ENCODE measurements around the gene TAF4.

DNA sequence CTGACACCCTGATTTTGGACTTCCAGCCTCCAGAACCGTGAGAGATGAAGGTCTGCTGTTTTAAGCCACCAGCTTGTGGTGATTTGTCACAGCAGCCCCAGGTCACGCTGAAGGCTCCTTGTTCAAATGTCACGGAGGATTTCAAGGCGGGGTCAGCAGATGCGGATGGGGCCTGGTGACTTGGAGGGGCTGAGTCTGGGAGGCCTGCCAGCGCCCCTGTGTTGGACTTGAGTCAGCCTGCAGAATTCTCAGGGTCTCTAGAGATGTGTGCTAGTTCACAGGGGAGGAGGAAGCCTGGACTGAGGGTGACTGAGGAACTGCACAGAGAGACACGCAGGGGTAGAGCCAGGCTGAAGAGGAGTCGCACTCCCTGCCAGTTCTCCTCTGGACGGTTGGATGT is 19.5 kb upstream of the TAF4 start:
- TF ChIP-seq RAD21 (conservative IDR thresholded peaks at IDR 0.05) (no peak), EZH2 (IDR thresholded peaks at IDR 0.05; ENCODE audit: borderline replicate concordance, insufficient read depth, low read length, poor library complexity, severe bottlenecking) (no peak)
